T-cell (primary cell): ENCODE data around the gene ANKRD16. TPM values are rescaled to one million over a fixed set of nuclear protein-coding genes. Genes with fewer than 3 reads are reported as not detected.
"Not testable (repeated sequence)": the region's sequence is repeated elsewhere in the genome, so short reads cannot be mapped to it uniquely, and the experiment has no call there.

Experiments
- ATAC-seq, 4 experiments: fragments of 200-7000 bp in 3 of 4; fragments of 150-1000 bp in 1 of 4; cut with Tn5 transposase; replicated peaks in 1 of 4; 1 replicate in 3 of 4; 2 replicates in 1 of 4; pipeline ENCODE4 v1.10.0; 2021; ENCODE audit warnings: moderate library complexity in 3 of 4, mild to moderate bottlenecking in 2 of 4, moderate number of reproducible peaks in 1 of 4
- CTCF ChIA-PET, 2 donors: fragments of 300-600 bp; sonication (Branson Sonifier 250); formaldehyde crosslinking; loops; one replicate each; lab custom pipeline; 2022; ENCODE audit warnings: antibody characterized with exemption in 2 of 2; lab: Charles Lee
- POLR2A ChIA-PET, 2 donors: fragments of 300-600 bp; sonication (Branson Sonifier 250); formaldehyde crosslinking; loops; one replicate each; lab custom pipeline; 2022; ENCODE audit warnings: antibody characterized with exemption in 2 of 2; lab: Charles Lee
- DNase-seq, 35 experiments: peaks; one replicate each; pipeline versions ENCODE4 v3.0.0 to v3.0.0-alpha.2; 2013 to 2023
- H3K27ac ChIP-seq: one replicate; pipeline ENCODE4 v1.5.1; 2013; ENCODE audit warnings: low read length
- H3K27me3 ChIP-seq, 2 experiments: replicated peaks in 1 of 2; 1 replicate in 1 of 2; 2 replicates in 1 of 2; pipeline versions ENCODE4 v1.6.1 to v1.7.0; 2013; ENCODE audit warnings: low read length in 1 of 2, mixed read lengths in 1 of 2; ENCODE audit not compliant: control insufficient read depth in 2 of 2, insufficient read depth in 2 of 2; ENCODE audit errors: extremely low read depth in 1 of 2
- H3K36me3 ChIP-seq, 2 donors: 1 replicate in 1 of 2; 2 replicates in 1 of 2; pipeline versions ENCODE4 v1.6.1 to v1.7.0; 2013; ENCODE audit warnings: low read length in 1 of 2; ENCODE audit not compliant: control insufficient read depth in 2 of 2, insufficient read depth in 1 of 2; ENCODE audit errors: extremely low read depth in 1 of 2
- H3K4me1 ChIP-seq, 2 experiments: 1 replicate in 1 of 2; 2 replicates in 1 of 2; pipeline versions ENCODE4 v1.6.1 to v1.7.0; 2013; ENCODE audit warnings: low read length in 2 of 2, mixed read lengths in 1 of 2; ENCODE audit not compliant: insufficient read depth in 2 of 2, control insufficient read depth in 1 of 2; ENCODE audit errors: extremely low read depth in 1 of 2
- H3K4me3 ChIP-seq, 2 donors: 1 replicate in 1 of 2; 2 replicates in 1 of 2; pipeline versions ENCODE4 v1.5.1 to v1.7.0; 2013; ENCODE audit warnings: mild to moderate bottlenecking in 2 of 2, low read length in 1 of 2, moderate library complexity in 1 of 2; ENCODE audit not compliant: control insufficient read depth in 1 of 2; ENCODE audit errors: extremely low read depth in 1 of 2
- H3K9me3 ChIP-seq: 2 replicates; pipeline ENCODE4 v1.7.0; 2013
- H3K27ac Mint-ChIP-seq, 2 donors: one replicate each; pipeline ENCODE4 v1.8.0; 2020 to 2021; ENCODE audit warnings: mild to moderate bottlenecking in 2 of 2, mixed read lengths in 2 of 2
- H3K27me3 Mint-ChIP-seq, 2 donors: one replicate each; pipeline ENCODE4 v1.8.0; 2021 to 2022; ENCODE audit warnings: mixed read lengths in 2 of 2
- H3K36me3 Mint-ChIP-seq: one replicate; pipeline ENCODE4 v1.8.0; 2021; ENCODE audit warnings: mixed read lengths
- H3K4me1 Mint-ChIP-seq, 3 donors: one replicate each; pipeline ENCODE4 v1.8.0; 2020 to 2022; ENCODE audit warnings: mixed read lengths in 3 of 3, mild to moderate bottlenecking in 1 of 3
- H3K4me3 Mint-ChIP-seq, 3 donors: one replicate each; pipeline ENCODE4 v1.8.0; 2020 to 2022; ENCODE audit warnings: mild to moderate bottlenecking in 3 of 3, mixed read lengths in 3 of 3, moderate library complexity in 3 of 3
- H3K9me3 Mint-ChIP-seq, 3 donors: one replicate each; pipeline ENCODE4 v1.8.0; 2020 to 2022; ENCODE audit warnings: mixed read lengths in 3 of 3
- WGBS: methylation state at CpG from one replicate; pipeline ENCODE4 v1.1.5; 2013; ENCODE audit warnings: missing lambda C conversion rate; ENCODE audit not compliant: insufficient coverage; 5-methylcytosine and 5-hydroxymethylcytosine counted together
- total RNA-seq, 35 experiments: library from RNA in 6 of 35; stranded (reverse) in 6 of 35; fragments of 120-200 nt in 1 of 35; gene quantifications; one replicate each; pipeline versions ENCODE4 v1.2.1 to v1.2.4 and lab custom pipeline; 2013 to 2026

The ANKRD16 gene
- total RNA-seq, 5 donors from 2014 or later (not counting 1 experiment from before 2014, with no cell fraction given): 4.7 to 11.5 (median 9.1) TPM

DNA sequence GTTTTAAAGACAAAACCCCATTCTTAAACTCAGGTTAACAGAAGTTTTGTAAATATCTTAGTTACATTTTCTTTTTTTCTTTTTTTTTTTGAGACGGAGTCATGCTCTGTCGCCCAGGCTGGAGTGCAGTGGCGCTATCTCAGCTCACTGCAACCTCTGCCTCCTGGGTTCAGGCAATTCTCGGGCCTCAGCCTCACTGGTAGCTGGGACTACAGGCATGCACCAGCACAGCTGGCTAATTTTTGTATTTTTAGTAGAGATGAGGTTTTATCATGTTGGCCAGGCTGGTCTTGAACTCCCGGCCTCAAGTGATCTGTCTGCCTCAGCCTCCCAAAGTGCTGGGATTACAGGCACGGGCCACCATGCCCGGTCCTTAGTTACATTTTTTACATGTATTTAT is 12.7 kb downstream of the ANKRD16 start:
- DNase-seq, H3K27ac Mint-ChIP-seq, H3K4me3 Mint-ChIP-seq, H3K4me1 ChIP-seq, H3K9me3 Mint-ChIP-seq, H3K4me3 ChIP-seq, H3K27me3 ChIP-seq, ATAC-seq, H3K27me3 Mint-ChIP-seq, H3K4me1 Mint-ChIP-seq, H3K9me3 ChIP-seq, H3K27ac ChIP-seq: not testable (repeated sequence)
- CTCF ChIA-PET: interaction anchor here in 1 of 2 donors (1.0 to 1.1 kb wide), 2 partner anchors 19 to 247 kb away, joined by 3 to 4 read pairs; no protein-coding TSS in a partner anchor
- POLR2A ChIA-PET: interaction anchor here in 1 of 2 donors (0.6 to 1.0 kb wide), 2 partner anchors 13 to 66 kb away, joined by 3 to 5 read pairs; partner anchors contain the start of genes ANKRD16 and FBH1
- 93% methylated on average over 3 of the region's 7 CpGs for WGBS
- peaks cover under 1 to 20% of the 10 kb centered on the region in 2 donors for H3K36me3 ChIP-seq
- peaks cover 22% of the 10 kb centered on the region for H3K36me3 Mint-ChIP-seq

DNA sequence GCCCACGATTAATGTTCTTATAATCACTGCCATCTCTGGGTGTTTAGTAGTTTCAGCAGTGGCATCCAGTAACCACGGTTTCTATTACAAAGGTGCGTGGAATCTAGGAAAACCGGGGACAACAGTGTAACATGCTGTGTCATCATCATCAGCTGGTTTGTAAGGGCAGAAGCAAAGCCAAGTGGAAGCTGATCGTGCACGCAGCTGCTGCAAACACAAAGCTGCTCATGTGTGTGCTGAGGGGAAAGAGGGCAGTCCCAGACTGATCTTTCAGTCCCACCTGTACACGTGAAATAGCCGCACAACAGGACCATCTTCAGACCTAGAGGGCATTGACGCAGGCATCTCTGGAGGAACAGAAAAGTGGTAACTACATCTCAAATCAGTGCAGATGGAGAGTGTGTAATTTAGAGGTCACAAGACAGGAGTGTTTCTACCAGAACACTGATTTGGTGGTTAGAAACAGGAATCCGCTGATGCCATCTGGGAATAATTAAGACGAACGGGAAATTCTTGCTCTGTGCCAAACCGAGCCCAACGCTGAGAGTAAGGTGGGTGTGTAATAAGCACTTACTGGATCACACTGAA is 13.4 kb downstream of the ANKRD16 start:
- CTCF ChIA-PET: interaction anchor here in 1 of 2 donors (1.0 kb wide), 1 partner anchor 20 kb away, joined by 4 read pairs; no protein-coding TSS in a partner anchor
- 97% methylated on average over 8 of the region's 14 CpGs for WGBS
- Histone ChIP-seq H3K4me1 (no peaks in the 10 kb centered on the region), H3K4me3 (no peak overlapping the region), H3K9me3 (no peaks in the 10 kb centered on the region), H3K36me3 (peaks cover 0 to 20% of the 10 kb centered on the region in 2 donors), H3K27ac (no peak overlapping the region), H3K27me3 (no peaks in the 10 kb centered on the region)
- Mint-ChIP-seq H3K36me3 (peaks cover 22% of the 10 kb centered on the region), H3K9me3 (no peaks in the 10 kb centered on the region), H3K27ac (no peak overlapping the region), H3K4me3 (no peak overlapping the region), H3K27me3 (no peaks in the 10 kb centered on the region), H3K4me1 (peaks cover 4 to 7% (median 5%) of the 10 kb centered on the region in 3 donors)
- DNase-seq: no peak
- no peak for ATAC-seq
- POLR2A ChIA-PET: no interaction called here

DNA sequence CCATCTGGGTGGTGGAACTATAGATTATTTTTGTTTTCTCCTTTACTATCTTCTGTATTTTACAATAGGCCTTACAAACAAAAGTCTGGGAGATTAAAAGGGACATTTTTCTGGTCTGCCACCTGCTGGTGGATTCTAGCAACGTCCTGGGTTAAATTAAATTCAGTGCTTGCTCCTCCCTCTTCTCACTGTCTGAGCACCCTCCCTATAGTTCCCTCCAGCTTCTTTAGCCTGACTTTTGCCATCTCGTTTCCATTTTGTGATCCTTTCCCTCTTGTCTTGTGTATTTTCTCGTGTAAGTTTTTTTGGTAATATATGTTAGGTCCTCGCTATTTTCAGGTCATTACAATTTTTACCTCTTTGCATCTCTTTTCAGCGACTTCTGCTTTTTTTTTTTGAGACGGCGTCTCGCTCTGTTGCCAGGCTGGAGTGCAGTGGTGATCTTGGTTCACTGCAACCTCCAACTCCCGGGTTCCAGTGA is 16.1 kb downstream of the ANKRD16 start:
- ChIA-PET CTCF (interaction anchor here (0.7 to 2.4 kb wide), 8 partner anchors 13 to 426 kb away, joined by 3 to 7 read pairs (median 4); partner anchors contain the start of genes ANKRD16 (in 1 of the 2) and FBH1 (in 1 of the 2)), POLR2A (interaction anchor here in 1 of 2 donors (0.5 to 0.6 kb wide), 2 partner anchors 431 to 439 kb away, joined by 3 to 6 read pairs; no protein-coding TSS in a partner anchor)
- Mint-ChIP-seq H3K36me3 (peaks cover 31% of the 10 kb centered on the region), H3K4me3 (peak overlapping the region in 2 of 3 donors; percentile 18 to 48), H3K9me3 (peaks cover 0 to 1% (median 0%) of the 10 kb centered on the region in 3 donors), H3K27me3 (no peaks in the 10 kb centered on the region), H3K27ac (peak overlapping the region in 1 of 2 donors; percentile 19), H3K4me1 (peaks cover 4 to 7% (median 5%) of the 10 kb centered on the region in 3 donors)
- DNase-seq (peak in 34 of 35 experiments; percentile 20 to 79 (median 54)), ATAC-seq (peak; percentile 86 to 92 (median 90))
- Histone ChIP-seq H3K4me1 (no peaks in the 10 kb centered on the region), H3K9me3 (no peaks in the 10 kb centered on the region), H3K27ac (no peak overlapping the region), H3K36me3 (peaks cover 0 to 18% of the 10 kb centered on the region in 2 donors), H3K27me3 (no peaks in the 10 kb centered on the region), H3K4me3 (peak overlapping the region in 1 of 2 donors; percentile 12)
- WGBS: 65% methylated on average over 4 of the region's 9 CpGs

DNA sequence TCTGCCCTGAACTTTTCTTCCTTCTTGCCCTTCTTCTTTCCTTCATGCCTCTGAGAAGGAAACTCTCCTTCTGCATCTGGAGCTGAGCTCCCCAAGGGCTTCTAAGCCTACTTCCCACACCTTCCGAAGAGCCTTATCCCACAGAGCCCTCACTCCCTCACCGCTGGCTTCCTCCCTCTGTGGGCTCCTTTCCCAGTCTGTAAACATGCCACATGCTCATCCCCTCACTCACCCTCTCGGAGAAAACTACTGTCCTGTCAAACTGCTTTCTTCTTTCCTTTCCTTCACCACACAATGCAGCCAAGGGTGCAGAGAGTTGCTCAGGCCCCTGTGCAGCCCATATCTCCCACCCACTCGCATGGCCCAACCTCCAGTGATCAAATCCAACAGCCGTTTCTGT is 18.1 kb downstream of the ANKRD16 start:
- H3K9me3 ChIP-seq: no peaks in the 10 kb centered on the region
- Mint-ChIP-seq H3K27ac (no peak overlapping the region), H3K9me3 (peaks cover 0 to 2% (median 0%) of the 10 kb centered on the region in 3 donors), H3K27me3 (no peaks in the 10 kb centered on the region), H3K36me3 (peaks cover 20% of the 10 kb centered on the region), H3K4me1 (peaks cover 4 to 7% (median 7%) of the 10 kb centered on the region in 3 donors), H3K4me3 (no peak overlapping the region)
- DNase-seq (no peak), ATAC-seq (no peak)
- no peak overlapping the region for H3K4me3 ChIP-seq
- H3K27me3 ChIP-seq: no peaks in the 10 kb centered on the region
- no peak overlapping the region for H3K27ac ChIP-seq
- peaks cover 0 to 7% of the 10 kb centered on the region in 2 donors for H3K36me3 ChIP-seq
- ChIA-PET POLR2A (no interaction called here), CTCF (no interaction called here)
- 100% methylated on average over 1 of the region's 5 CpGs for WGBS
- no peaks in the 10 kb centered on the region for H3K4me1 ChIP-seq

DNA sequence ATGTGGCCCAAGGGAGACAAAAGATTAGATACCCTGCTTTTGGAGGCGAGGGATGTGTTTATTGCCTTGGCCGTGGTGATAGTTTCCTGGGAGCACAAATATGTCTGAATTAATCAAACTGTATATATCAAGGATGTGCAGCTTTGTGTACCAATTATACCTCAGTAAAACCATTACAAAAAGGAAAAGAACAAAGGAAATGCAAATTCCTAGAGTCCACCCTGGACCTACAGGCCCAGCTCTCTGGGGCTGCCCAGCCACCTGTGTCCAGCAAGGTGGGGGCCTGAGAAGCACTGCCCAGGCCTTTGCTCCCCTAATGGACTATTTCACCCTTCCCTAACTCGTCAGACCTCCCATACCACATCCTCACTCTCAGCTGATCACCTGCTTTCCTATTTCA is 20.5 kb downstream of the ANKRD16 start:
- Mint-ChIP-seq H3K9me3 (peaks cover 0 to 2% (median 0%) of the 10 kb centered on the region in 3 donors), H3K27ac (no peak overlapping the region), H3K4me1 (peaks cover 4 to 8% (median 7%) of the 10 kb centered on the region in 3 donors), H3K27me3 (no peaks in the 10 kb centered on the region), H3K4me3 (no peak overlapping the region), H3K36me3 (peaks cover 17% of the 10 kb centered on the region)
- ATAC-seq: no peak
- ChIA-PET POLR2A (no interaction called here), CTCF (no interaction called here)
- no peaks in the 10 kb centered on the region for H3K4me1 ChIP-seq
- H3K9me3 ChIP-seq: no peaks in the 10 kb centered on the region
- no peaks in the 10 kb centered on the region for H3K27me3 ChIP-seq
- peaks cover 0 to 1% of the 10 kb centered on the region in 2 donors for H3K36me3 ChIP-seq
- no peak overlapping the region for H3K4me3 ChIP-seq
- DNase-seq: no peak
- WGBS: no CpG with 5 or more reads among the region's 3 CpGs
- H3K27ac ChIP-seq: no peak overlapping the region

DNA sequence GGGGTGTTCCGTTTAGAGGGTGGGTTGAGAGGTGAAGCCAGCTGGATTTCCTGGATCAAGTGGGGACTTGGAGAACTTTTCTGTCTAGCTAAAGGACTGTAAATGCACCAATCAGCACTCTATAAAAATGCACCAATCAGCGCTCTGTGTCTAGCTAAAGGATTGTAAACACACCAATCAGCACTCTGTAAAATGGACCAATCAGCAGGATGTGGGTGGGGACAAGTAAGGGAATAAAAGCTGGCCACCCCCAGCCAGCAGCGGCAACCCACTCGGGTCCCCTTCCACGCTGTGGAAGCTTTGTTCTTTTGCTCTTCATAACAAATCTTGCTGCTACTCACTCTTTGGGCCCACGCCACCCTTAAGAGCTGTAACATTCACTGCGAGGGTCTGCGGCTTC is 21.3 kb downstream of the ANKRD16 start:
- not testable (repeated sequence) for H3K4me1 ChIP-seq, H3K27ac Mint-ChIP-seq, H3K27me3 ChIP-seq, H3K36me3 ChIP-seq, H3K27me3 Mint-ChIP-seq, H3K4me3 ChIP-seq, H3K4me3 Mint-ChIP-seq, H3K27ac ChIP-seq, H3K4me1 Mint-ChIP-seq, H3K9me3 ChIP-seq, ATAC-seq, DNase-seq, H3K9me3 Mint-ChIP-seq
- peaks cover 21% of the 10 kb centered on the region for H3K36me3 Mint-ChIP-seq
- ChIA-PET CTCF (interaction anchor here in 1 of 2 donors (0.7 kb wide), 1 partner anchor 113 kb away, joined by 3 read pairs; no protein-coding TSS in a partner anchor), POLR2A (interaction anchor here in 1 of 2 donors (0.6 kb wide), 1 partner anchor 18 kb away, joined by 6 read pairs; no protein-coding TSS in a partner anchor)
- 95% methylated on average over 7 of the region's 8 CpGs for WGBS
